ENCODE results near the gene DTHD1. TPM values are rescaled to one million over a fixed set of nuclear protein-coding genes. Genes with fewer than 3 reads are reported as not detected.

The DTHD1 gene
- total and polyA plus RNA-seq, 2 donors (not counting 3 experiments of a cell fraction or from before 2014, with no cell fraction given), result not detected

DNA sequence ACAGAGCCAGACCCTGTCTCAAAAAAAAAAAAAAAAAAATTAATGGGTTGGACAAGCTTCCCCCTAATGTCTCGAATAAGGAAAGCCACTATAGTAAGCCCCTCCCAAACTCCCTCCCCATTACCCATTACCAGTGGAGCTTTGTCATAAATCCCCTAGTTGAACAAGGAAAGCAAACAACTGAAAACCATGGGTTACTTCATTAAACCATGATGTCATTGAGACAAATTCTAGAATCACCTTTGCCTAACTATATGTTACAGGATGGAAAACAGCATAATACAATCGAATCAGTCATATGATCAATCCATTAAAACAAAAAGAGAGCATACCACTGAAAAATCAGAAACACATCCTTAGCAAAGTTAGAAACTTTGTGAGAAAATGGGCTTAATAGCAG, 45.3 kb upstream of the DTHD1 start:
- dilution Hi-C loops (cut with MboI; ENCODE audit: extremely low pct_ligation_motif_present, low sequenced_read_pairs), result no loop called here
- BruUV-seq (replicated peaks), result no TSS peak
- H3K9me1 ChIP-seq (replicated peaks; ENCODE audit: control insufficient read depth, extremely low read depth, insufficient read depth, low read length), result no peaks in the 10 kb centered on the region
- FAIRE-seq (no peak), DNase-seq (ENCODE audit: low read depth, low spot score) (no peak)
- TF ChIP-seq POLR2A (IDR thresholded peaks at IDR 0.05; ENCODE audit: low read depth, low read length) (no peak), MYC (IDR thresholded peaks at IDR 0.05; ENCODE audit: low read depth, low read length) (no peak), EZH2 (IDR thresholded peaks at IDR 0.05; ENCODE audit: borderline replicate concordance, low read depth, low read length, severe bottlenecking) (no peak), GATA2 (IDR thresholded peaks at IDR 0.05; ENCODE audit: insufficient read depth, insufficient read length, low read depth, low read length) (no peak), FOS (IDR thresholded peaks at IDR 0.05; ENCODE audit: borderline replicate concordance, insufficient read depth, low read length) (no peak), JUN (IDR thresholded peaks at IDR 0.05; ENCODE audit: borderline replicate concordance, insufficient read depth, insufficient read length, low read depth) (no peak), POLR2AphosphoS5 (IDR thresholded peaks at IDR 0.05; ENCODE audit: insufficient read depth, low read depth, low read length) (no peak)
- TF ChIP-seq, protein P1, sequence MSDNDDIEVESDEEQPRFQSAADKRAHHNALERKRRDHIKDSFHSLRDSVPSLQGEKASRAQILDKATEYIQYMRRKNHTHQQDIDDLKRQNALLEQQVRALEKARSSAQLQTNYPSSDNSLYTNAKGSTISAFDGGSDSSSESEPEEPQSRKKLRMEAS (IDR thresholded peaks at IDR 0.05; ENCODE audit: insufficient read depth, insufficient read length), result no peak
- TF ChIP-seq, protein P2, sequence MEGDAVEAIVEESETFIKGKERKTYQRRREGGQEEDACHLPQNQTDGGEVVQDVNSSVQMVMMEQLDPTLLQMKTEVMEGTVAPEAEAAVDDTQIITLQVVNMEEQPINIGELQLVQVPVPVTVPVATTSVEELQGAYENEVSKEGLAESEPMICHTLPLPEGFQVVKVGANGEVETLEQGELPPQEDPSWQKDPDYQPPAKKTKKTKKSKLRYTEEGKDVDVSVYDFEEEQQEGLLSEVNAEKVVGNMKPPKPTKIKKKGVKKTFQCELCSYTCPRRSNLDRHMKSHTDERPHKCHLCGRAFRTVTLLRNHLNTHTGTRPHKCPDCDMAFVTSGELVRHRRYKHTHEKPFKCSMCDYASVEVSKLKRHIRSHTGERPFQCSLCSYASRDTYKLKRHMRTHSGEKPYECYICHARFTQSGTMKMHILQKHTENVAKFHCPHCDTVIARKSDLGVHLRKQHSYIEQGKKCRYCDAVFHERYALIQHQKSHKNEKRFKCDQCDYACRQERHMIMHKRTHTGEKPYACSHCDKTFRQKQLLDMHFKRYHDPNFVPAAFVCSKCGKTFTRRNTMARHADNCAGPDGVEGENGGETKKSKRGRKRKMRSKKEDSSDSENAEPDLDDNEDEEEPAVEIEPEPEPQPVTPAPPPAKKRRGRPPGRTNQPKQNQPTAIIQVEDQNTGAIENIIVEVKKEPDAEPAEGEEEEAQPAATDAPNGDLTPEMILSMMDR (IDR thresholded peaks at IDR 0.05; ENCODE audit: extremely low read depth in 1 of 2, insufficient read depth in 1 of 2, low read depth in 1 of 2, low read length in 2 of 2), result no peak
- H3K36me3 ChIP-seq (ENCODE audit: control insufficient read depth in 2 of 2, extremely low read depth in 1 of 2, insufficient read depth in 2 of 2, low read length in 2 of 2), result no peaks in the 10 kb centered on the region
- CTCF ChIA-PET, result no interaction called here
- H3K4me3 ChIP-seq (replicated peaks in 1 of 3; ENCODE audit: insufficient read depth in 1 of 3, low read depth in 1 of 3, low read length in 3 of 3), result no peak overlapping the region
- no peak overlapping the region for H2AFZ ChIP-seq (ENCODE audit: low read depth, low read length)
- no peak overlapping the region for H3K27ac ChIP-seq (ENCODE audit: insufficient read depth, low read depth, low read length)
- intact Hi-C loops (cut with micrococcal nuclease), result no loop called here
- no peaks in the 10 kb centered on the region for H3K27me3 ChIP-seq (ENCODE audit: control insufficient read depth in 2 of 2, insufficient read depth in 2 of 2, low read length in 2 of 2)
- no peak overlapping the region for H3K9ac ChIP-seq (replicated peaks; ENCODE audit: extremely low read depth, insufficient read depth, low read length)
- no peaks in the 10 kb centered on the region for H3K79me2 ChIP-seq (ENCODE audit: control insufficient read depth, insufficient read depth, low read length)
- POLR2A ChIA-PET, result no interaction called here
- H3K4me1 ChIP-seq (ENCODE audit: control insufficient read depth, extremely low read depth, insufficient read depth, low read length), result no peaks in the 10 kb centered on the region
- no peaks in the 10 kb centered on the region for H4K20me1 ChIP-seq (replicated peaks; ENCODE audit: control insufficient read depth, extremely low read depth, insufficient read depth, low read length)
- H3K9me3 ChIP-seq (replicated peaks; ENCODE audit: control insufficient read depth, insufficient read depth, low read length), result no peaks in the 10 kb centered on the region
- H3K4me2 ChIP-seq (ENCODE audit: insufficient read depth, low read length), result no peak overlapping the region
